ENCODE data around the gene LAMA4. TPM values are rescaled to one million over a fixed set of nuclear protein-coding genes. Genes with fewer than 3 reads are reported as not detected.

LAMA4 gene
- polyA plus RNA-seq, 2 of the 4 experiments (the other 2 are of a cell fraction): 1.0 to 3.1 TPM

DNA sequence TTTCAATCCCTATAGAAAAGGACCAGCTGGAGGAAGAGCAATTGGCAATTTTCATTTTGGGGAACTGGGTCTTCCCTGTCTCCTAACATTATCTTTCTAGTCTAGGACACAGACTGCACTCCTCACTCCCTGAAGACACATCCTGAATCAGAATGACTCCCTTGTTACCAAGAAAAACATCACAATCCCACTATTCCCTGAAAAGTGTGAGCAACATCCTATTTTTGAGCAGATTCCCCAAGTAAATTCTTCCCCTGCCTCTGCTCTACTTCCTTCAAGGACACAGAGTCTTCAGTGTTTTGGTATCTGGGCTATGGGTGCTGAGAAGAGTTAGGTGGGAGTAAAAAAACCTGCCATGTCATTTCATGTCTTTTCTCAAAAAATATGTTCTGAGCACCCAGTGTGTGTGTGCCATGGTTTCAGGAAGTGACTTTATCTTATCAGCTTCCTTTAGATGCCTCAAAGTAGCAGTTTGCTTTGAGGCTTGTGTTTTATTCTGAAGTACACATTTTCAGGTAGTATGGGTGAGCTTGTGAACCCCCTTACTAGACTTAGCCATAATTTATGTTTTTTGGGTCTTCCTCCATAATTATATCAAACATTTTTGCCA is 12.4 kb downstream of the LAMA4 start:
- no peak overlapping the region for H3K4me2 ChIP-seq
- POLR2A ChIA-PET: no interaction called here
- FAIRE-seq (no peak), ATAC-seq (no peak), DNase-seq (ENCODE audit: low read depth in 1 of 2, low spot score in 1 of 2) (no peak)
- TF ChIP-seq, protein P1, sequence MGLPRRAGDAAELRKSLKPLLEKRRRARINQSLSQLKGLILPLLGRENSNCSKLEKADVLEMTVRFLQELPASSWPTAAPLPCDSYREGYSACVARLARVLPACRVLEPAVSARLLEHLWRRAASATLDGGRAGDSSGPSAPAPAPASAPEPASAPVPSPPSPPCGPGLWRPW (IDR thresholded peaks at IDR 0.05): no peak
- TF ChIP-seq JUNB (IDR thresholded peaks at IDR 0.05): no peak
- TF ChIP-seq RNF2 (IDR thresholded peaks at IDR 0.05; ENCODE audit: borderline replicate concordance, low read depth): no peak
- TF ChIP-seq SREBF2 (IDR thresholded peaks at IDR 0.05): no peak
- TF ChIP-seq RCOR1 (IDR thresholded peaks at IDR 0.05; ENCODE audit: low read depth, low read length): no peak
- TF ChIP-seq KDM1A (IDR thresholded peaks at IDR 0.05; ENCODE audit: low read depth): no peak
- H3K4me1 ChIP-seq: peaks cover 10% of the 10 kb centered on the region; the same call in 1 of the 3 replicates
- H3K4me3 ChIP-seq: no peak overlapping the region
- H3K27ac ChIP-seq: no peak overlapping the region
- CTCF ChIA-PET: interaction anchor here (1.5 kb wide), 1 partner anchor 62 kb away, joined by 3 read pairs; no protein-coding TSS in a partner anchor
- no peaks in the 10 kb centered on the region for H3K9me3 ChIP-seq

DNA sequence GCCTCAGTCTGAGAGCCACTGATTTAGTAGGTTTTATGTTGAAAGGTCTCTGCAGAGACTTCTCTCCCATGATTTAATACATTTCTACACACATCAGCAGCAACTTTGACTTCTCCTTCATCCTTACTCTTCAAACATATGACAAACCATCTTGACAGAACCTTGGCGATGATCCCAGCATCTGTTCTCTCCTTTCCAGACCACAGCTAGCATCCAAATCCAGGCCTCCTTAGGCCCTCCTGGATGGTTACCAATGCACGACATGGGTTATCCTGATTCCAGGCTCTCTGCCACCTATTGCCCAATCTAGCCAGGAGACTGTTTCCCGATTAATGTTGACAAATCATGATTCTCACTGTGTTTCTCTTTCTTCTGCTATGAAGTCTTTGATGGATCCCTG is 16.8 kb downstream of the LAMA4 start:
- FAIRE-seq (no peak), DNase-seq (ENCODE audit: low read depth in 1 of 2, low spot score in 1 of 2) (peak in 1 of 2 experiments; percentile 33), ATAC-seq (peak; percentile 68 to 69)
- Histone ChIP-seq H3K4me1 (peaks cover 10% of the 10 kb centered on the region; the same call in 1 of the 3 replicates), H3K27ac (peak overlapping the region in 1 of 2 experiments; percentile 73; a peak in 3 of 6 replicates), H3K4me3 (no peak overlapping the region), H3K4me2 (peak overlapping the region; percentile 24; the same call in 1 of the 3 replicates), H3K9me3 (no peaks in the 10 kb centered on the region)
- CTCF ChIA-PET: interaction anchor here (0.7 kb wide), 1 partner anchor 8 kb away, joined by 3 read pairs; no protein-coding TSS in a partner anchor
- TF ChIP-seq JUN (IDR thresholded peaks at IDR 0.05): 0 out of 5 replicates have a peak, but pooled peaks of 1 of the 2 experiments have one; percentile 18
- TF ChIP-seq CHD4 (IDR thresholded peaks at IDR 0.05; ENCODE audit: borderline replicate concordance): no peak
- TF ChIP-seq RFX5 (IDR thresholded peaks at IDR 0.05): no peak
- TF ChIP-seq ESRRA (IDR thresholded peaks at IDR 0.05; ENCODE audit: borderline replicate concordance, low read length): no peak
- 0 out of 5 replicates have a peak, but pooled peaks of 1 of the 2 experiments have one; percentile 19 for TF ChIP-seq EP300 (IDR thresholded peaks at IDR 0.05)
- no peak for TF ChIP-seq HOXB5 (CRISPR knock-in tag; IDR thresholded peaks at IDR 0.05)
- TF ChIP-seq, protein P2, sequence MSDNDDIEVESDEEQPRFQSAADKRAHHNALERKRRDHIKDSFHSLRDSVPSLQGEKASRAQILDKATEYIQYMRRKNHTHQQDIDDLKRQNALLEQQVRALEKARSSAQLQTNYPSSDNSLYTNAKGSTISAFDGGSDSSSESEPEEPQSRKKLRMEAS (IDR thresholded peaks at IDR 0.05): no peak
- TF ChIP-seq, protein P3, sequence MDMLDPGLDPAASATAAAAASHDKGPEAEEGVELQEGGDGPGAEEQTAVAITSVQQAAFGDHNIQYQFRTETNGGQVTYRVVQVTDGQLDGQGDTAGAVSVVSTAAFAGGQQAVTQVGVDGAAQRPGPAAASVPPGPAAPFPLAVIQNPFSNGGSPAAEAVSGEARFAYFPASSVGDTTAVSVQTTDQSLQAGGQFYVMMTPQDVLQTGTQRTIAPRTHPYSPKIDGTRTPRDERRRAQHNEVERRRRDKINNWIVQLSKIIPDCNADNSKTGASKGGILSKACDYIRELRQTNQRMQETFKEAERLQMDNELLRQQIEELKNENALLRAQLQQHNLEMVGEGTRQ (IDR thresholded peaks at IDR 0.05): no peak
- peak; percentile 45 to 76; a peak in 3 of 4 replicates for TF ChIP-seq CEBPB (IDR thresholded peaks at IDR 0.05)
- WGBS (ENCODE audit: missing lambda C conversion rate): 38% methylated on average over 3 of the region's 3 CpGs
- POLR2A ChIA-PET: no interaction called here

DNA sequence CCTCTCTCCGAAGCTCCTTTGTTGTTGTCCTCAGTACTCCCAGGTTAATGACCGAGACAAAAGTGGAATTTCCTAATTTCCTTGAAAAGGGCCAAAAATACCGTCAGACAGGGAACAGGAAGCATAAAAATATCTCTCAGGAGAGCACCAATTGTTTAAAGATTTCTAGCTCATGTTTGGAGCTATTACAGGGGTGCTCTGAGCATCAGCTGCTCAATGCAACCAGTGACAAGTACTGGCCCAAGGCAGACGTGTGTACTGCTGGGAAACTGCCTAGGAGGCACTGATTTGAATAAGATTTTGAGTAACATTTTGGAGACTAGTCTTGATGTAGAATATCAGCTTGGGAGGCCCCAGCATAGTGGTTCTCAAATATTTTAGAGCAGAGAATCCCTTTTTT is 17.3 kb downstream of the LAMA4 start:
- Histone ChIP-seq H3K4me1 (peaks cover 10% of the 10 kb centered on the region; the same call in 1 of the 3 replicates), H3K9me3 (no peaks in the 10 kb centered on the region), H3K27ac (peak overlapping the region in 1 of 2 experiments; percentile 73; a peak in 3 of 6 replicates), H3K4me3 (no peak overlapping the region), H3K4me2 (no peak overlapping the region)
- WGBS (ENCODE audit: missing lambda C conversion rate): 76% methylated on average over 4 of the region's 4 CpGs
- ATAC-seq (no peak), FAIRE-seq (no peak), DNase-seq (ENCODE audit: low read depth in 1 of 2, low spot score in 1 of 2) (no peak)
- CTCF ChIA-PET: interaction anchor here (1.0 kb wide), 1 partner anchor 57 kb away, joined by 3 read pairs; no protein-coding TSS in a partner anchor
- POLR2A ChIA-PET: no interaction called here
- TF ChIP-seq, protein P4, sequence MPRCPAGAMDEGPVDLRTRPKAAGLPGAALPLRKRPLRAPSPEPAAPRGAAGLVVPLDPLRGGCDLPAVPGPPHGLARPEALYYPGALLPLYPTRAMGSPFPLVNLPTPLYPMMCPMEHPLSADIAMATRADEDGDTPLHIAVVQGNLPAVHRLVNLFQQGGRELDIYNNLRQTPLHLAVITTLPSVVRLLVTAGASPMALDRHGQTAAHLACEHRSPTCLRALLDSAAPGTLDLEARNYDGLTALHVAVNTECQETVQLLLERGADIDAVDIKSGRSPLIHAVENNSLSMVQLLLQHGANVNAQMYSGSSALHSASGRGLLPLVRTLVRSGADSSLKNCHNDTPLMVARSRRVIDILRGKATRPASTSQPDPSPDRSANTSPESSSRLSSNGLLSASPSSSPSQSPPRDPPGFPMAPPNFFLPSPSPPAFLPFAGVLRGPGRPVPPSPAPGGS (IDR thresholded peaks at IDR 0.05): no peak
- no peak for TF ChIP-seq RAD21 (conservative IDR thresholded peaks at IDR 0.05 in 1 of 2, IDR thresholded peaks at IDR 0.05 in 1 of 2)
- TF ChIP-seq MAFK (IDR thresholded peaks at IDR 0.05; ENCODE audit: partially characterized antibody): no peak
- TF ChIP-seq KDM5A (IDR thresholded peaks at IDR 0.05): no peak
- TF ChIP-seq SMC3 (IDR thresholded peaks at IDR 0.05): no peak
- no peak for TF ChIP-seq HOXB13 (CRISPR knock-in tag; IDR thresholded peaks at IDR 0.05; ENCODE audit: low read depth)
- no peak for TF ChIP-seq RNF2 (IDR thresholded peaks at IDR 0.05; ENCODE audit: borderline replicate concordance, low read depth)
- TF ChIP-seq, protein P1 (IDR thresholded peaks at IDR 0.05): no peak
- no peak for TF ChIP-seq POLR2AphosphoS2 (conservative IDR thresholded peaks at IDR 0.05; ENCODE audit: low read length)
- TF ChIP-seq CHD2 (IDR thresholded peaks at IDR 0.05; ENCODE audit: low read length, partially characterized antibody): no peak
- no peak for TF ChIP-seq ESRRA (IDR thresholded peaks at IDR 0.05; ENCODE audit: borderline replicate concordance, low read length)
- no peak for TF ChIP-seq TFCP2L1 (CRISPR knock-in tag; IDR thresholded peaks at IDR 0.05)
- TF ChIP-seq ZFP36 (IDR thresholded peaks at IDR 0.05; ENCODE audit: borderline replicate concordance, partially characterized antibody): no peak
- no peak for TF ChIP-seq NPAS2 (CRISPR knock-in tag; IDR thresholded peaks at IDR 0.05; ENCODE audit: borderline replicate concordance)
- TF ChIP-seq HOXA7 (CRISPR knock-in tag; IDR thresholded peaks at IDR 0.05): no peak

All from A549 (cell line).